Stimulated activated CD8-positive, alpha-beta memory T cell treated with anti-CD3 and anti-CD28 coated beads, Interleukin-15, amount 100 ng/mL, for 4 hours (primary cell): ENCODE results near the gene RCCD1.

Experiments used
- DNase-seq, 2 donors: peaks; one replicate each; pipeline ENCODE4 v3.0.0-alpha.2; 2020; ENCODE audit warnings: low read depth in 2 of 2

The RCCD1 gene

DNA sequence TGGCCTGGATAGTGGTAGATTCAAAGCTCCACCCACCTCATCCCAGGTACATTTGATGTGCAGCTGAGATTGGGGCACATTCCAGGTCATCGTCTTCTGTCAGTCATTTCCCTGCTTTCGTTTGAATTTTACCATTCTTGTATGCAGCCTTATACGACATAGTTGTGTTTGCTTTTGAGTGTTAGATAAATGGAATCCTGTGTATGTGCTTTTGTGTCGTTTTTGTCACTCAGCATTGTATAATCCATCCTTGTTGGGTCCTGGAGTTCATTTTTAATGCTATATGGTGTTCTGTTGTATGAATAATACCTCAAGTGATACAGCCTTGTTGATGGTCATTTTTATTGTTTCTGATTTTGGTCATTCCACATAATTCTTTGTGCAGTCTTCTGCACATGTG, 7.3 kb downstream of the RCCD1 start:
- DNase-seq = no peak

DNA sequence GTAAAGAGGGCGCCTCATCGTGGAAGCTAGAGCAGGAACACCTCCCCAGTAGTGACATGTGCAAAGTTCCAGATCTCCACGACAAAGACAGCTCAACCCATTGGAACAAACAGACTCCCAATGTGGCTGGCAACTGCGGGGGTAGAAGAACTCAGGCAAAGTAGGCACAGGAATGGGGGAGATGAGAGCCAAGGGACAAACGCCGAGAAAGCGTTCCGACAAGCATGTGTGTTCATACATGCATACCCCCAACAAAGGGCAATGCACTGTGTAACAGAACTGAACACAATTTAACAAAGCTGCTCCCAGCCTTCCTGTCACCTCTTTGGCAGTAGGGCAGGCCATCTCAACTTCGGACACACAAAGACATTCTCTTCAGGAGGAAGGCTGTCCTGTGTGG, 11.6 kb downstream of the RCCD1 start:
- no peak for DNase-seq

DNA sequence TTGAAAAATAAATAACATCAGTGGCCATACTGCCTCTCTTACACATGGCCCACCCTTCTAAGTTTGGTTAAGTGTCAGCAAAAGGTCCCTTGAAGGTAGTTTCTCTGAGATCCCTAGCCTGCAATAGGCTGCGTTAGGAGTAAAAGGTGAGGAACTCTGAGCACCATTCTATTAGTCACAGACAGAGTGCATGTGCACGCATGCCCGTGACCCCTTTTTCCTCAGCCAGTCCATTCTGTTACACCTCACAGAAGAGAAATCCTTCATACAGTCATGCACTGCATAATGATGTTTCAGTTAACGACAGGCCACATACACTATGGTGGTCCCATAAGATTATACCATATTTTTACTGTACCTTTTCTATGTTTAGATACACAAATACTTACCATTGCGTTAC, 12.5 kb downstream of the RCCD1 start:
- DNase-seq = no peak

DNA sequence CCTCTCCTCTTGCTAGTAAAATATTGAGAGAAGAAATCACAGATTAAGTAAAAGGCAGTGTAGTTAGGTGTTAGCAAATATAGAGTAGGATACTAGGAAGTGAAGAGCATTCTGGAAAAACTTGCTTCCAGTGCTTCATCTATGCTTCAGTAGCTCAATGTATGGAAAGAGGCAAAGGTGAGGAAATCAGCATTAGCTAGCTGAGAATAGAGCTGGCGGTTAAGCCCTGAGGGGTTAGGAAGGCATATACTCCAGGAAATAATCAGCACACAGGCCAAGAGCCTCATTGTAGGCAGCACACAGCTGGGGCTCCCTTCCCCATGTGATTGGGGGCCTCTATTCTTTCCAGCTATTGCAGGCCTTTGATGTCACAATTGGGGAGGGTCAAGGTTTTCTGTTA, 13.8 kb downstream of the RCCD1 start:
- DNase-seq = no peak

DNA sequence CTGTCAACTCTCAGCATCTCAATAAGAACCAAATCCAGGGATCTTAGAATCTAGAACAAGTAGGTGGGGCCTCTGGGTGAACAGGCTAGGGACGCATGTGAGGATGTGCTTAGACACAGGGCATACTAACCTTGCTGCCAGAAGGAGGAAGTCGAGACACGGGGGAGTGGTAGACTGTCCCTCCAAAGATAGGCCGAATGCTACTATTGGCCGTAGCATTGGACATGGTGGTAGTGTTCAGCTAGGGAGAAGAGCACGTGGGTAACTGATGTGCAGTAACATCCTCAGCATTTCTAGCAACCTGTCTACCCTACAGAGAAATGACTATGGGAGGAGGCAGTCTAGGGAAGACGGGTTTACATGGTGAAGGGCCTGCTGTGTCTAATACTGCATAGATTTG, 15.6 kb downstream of the RCCD1 start:
- DNase-seq = no peak

DNA sequence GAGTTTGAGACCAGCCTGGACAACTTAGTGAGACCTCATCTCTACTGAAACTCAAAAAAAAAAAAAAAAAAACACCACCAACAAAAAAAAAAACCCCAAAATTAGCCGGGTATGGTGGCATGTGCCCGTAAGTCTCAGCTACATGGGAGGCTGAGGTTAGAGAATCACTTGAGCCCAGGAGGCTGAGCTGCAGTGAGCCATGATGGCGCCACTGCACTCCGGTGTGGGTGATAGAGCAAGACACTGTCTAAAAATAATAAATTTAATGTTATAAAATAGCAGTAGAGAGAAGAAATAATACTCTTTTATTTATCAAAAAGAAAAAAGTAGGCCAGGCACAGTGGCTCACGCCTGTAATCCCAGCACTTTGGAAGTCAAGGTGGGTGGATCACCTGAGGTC, 17.4 kb downstream of the RCCD1 start:
- no peak for DNase-seq

DNA sequence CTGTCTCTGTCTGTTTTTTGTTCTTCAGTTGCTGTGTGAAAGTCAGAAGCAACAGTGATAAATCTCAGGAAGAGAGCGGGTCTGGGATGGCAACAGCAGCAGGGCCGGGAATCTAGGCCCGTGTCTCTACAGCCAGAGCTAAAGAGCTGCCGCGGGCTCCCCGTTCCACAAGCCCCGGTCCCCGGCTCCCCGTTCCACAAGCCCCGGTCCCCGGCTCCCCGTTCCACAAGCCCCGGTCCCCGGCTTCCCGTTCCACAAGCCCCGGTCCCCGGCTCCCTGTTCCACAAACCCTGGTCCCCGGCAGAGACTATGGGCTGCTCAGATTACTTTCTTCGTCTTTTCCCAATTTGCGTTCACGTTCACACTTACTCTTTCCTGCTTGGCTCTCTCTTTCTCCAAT, 19.5 kb downstream of the RCCD1 start:
- DNase-seq = no peak

DNA sequence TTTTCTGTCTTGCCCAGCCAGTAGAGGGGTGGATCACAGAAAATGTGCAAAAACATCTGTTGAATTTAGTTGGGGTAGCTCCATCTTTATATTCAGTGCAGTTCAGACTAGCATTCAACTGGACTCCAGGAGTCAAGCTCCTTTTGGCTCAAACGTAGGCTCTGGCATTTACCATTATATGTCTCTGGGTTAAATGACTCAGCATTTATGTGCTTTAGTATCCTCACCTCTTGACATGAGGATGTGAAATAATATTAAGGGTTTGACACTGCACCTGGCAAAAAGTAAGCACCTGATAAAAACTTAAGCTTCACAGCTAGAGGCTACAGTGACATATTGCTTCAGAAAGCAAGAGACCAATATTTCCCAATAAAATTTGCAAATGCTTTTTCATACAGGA, 24.9 kb downstream of the RCCD1 start:
- DNase-seq = no peak

DNA sequence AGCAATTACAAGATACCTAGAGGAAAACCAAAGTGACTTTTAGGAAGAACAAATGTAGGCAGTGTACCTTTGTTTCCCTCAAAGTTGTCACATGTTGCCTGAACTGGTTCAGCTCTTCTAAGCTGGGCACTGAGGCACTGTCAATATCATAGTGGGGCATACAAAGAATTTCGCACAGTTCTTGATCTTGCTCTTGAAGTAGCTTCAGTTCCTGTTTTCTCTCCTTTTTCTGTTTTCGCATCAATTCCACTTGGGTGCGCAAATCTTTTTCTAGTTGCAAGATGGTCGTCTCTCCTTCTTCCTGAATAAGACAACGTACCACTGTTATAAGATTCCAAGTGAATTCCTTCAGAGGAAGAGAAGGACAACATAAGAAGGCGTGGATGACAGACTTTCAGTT, 27.0 kb downstream of the RCCD1 start:
- DNase-seq = no peak

DNA sequence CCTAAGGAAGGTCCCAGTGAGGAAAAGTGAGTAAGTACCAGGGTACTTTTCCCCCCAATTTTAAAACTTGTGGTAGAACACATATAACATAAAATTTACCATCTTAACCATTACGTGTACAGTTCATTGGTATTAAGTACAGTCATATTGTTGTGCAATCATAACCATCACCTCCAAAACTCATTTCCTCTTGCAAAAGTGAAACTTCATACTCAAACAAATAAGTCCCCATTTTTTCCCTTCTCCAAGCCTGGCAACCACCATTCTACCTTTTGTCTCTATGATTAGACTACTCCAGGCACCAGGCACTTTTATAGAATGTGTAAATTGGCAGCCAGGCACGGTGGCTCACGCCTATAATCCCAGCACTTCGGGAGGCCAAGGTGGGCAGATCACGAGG, 27.5 kb downstream of the RCCD1 start:
- no peak for DNase-seq

DNA sequence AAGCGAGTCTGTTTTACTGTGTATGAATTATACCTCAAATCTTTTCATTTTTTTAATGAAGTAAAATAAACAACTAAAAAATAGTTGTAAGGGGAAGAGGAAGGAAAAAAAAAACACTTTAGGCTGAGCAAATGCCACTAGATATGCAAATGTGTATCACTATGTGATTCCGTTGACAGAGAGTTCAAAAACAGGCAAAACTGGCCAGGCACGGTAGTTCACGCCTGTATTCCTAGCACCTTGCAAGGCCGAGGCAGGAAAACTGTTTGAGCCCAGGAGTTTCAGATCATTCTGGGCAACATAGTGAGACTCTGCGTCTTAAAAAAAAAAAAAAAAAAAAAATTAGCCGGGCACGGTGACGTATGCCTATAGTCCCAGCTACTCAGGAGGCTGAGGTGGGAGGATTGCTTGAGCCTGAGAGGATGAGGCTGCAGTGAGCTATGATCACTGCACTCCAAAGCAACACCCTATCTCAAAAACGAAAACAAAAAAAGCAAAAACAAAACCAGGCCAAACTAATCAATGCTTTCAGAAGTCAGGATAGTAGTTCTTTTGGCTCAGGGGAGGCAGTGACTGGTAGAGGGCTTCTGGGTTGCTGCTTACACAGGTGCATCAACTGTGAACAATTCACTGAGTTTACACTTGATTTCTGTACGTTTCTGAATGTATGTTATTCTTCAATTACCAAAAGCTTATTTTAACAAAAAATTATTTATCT, 32.3 kb downstream of the RCCD1 start:
- DNase-seq = no peak

DNA sequence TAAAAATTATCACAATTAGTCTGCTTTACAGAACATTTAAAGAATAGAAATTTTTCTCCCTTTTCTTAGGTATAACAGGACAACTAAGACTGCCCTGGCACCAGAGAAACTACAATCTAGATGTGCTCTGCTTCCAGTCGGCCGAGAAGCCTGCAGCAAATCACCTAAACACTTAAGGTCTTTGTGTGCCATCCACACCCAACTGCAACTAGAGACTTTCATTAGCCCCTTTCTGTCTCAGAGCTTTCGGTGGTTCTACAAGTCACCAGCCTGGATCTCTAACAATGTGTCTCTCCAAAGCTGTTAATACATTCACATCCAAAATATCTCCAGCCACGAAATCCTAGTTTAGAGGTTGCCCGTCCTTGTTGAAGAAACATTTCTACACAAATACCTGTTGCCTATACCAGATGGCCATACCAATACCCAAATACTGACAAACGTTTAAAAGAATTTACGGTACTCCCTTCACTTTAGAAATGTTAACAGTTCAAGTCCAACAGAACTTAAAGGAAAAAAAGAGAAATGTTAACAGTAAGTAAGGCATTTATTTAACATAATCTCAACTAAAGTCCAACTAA, 33.0 kb downstream of the RCCD1 start:
- no peak for DNase-seq

DNA sequence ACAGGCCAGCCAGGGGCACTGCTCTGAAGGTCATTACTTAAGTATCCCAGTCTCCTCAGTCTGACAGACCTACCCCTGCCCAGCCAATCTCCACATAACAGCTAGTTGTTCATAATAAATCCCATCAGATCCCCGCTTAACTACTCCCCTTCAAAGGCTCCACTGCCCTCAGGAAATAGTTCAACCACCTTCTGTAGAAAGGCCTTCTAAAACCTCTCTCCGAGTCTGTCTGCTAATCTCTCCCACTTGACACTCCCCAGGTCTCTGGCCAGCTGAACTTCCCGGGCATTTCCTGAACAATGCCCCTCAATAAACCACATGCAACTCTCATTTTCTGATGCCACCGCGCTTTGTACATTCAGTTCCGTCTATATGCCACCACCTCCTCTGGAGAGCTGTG, 33.6 kb downstream of the RCCD1 start:
- DNase-seq = no peak

DNA sequence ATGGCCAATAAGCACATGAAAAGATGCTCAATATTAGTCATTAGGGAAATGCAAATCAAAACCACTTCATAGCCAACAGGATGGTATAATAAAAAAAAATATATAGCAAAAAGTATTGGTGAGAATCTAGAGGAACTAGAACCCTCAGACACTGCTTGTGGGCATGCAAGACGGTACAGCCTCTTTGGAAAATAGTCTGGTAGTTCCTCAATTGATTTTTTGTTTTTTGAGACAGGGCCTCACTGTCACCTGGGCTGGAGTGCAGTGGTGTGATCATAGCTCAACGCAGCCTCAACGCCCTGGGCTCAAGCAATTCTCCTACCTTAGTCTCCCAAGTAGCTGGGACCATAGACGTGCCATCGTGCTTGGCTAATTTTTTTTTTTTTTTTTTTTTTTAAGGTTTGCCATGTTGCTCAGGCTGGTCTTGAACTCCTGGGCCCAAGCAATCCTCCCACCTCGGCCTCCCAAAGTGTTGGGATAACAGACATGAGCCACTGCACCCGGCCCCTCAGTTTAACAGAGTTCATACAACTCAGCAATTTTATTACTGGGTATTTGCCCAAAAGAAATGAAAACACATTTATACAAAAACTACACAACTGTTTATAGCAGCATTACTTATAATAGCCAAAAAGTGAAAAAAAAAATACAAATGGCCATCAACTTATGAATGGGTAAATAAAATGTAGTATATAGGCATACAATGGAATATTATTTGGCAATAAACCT, 34.5 kb downstream of the RCCD1 start:
- DNase-seq = no peak

DNA sequence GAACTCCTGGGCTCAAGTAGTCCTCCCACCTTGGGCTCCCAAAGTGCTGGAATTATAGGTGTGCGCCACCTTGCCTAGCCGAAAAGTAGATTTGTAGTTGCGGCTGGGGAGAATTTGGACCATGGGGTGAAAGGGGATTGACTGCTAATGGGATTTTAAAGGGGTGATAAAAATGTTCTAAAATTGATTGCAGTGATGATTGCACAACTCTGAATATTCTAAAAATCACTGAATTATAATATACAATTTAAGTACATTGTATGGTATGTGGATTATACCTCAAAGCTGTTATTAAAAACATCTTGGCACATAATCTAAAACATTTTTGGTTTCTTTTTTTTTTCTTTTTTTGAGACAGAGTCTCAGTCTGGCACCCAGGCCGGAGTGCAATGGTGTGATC, 35.8 kb downstream of the RCCD1 start:
- DNase-seq = no peak

DNA sequence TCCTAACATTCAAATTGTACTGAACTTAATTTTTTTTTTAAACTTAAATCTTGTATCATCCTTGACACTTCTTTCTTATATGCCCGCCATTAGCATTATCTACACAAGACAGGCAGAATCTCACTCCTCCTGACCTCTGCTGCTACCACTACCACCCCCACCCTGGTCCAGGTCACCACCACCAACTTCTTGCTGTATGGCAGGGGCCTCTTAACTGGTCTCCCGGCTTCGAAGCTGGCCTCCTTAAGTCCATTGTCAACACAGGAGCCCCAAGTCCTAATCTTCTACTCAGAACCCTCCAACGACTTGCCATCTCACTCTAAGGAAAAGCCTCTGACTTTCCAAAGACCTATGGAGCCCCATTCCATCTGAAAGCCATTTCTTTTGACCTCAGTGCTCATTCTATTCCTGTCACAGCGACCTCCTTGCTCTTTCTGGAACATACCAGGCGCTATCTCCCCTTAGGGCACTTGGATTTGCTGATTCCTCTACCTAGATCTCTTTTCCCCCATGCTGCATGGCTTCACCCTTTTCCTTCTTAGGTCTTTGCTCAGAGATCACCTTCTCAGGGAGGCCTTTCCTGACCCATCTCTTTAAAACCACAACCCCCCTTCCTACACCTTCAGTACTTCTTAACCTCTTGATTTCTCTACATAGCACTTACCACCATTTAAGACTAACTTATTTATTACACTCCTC, 37.1 kb downstream of the RCCD1 start:
- DNase-seq = no peak

DNA sequence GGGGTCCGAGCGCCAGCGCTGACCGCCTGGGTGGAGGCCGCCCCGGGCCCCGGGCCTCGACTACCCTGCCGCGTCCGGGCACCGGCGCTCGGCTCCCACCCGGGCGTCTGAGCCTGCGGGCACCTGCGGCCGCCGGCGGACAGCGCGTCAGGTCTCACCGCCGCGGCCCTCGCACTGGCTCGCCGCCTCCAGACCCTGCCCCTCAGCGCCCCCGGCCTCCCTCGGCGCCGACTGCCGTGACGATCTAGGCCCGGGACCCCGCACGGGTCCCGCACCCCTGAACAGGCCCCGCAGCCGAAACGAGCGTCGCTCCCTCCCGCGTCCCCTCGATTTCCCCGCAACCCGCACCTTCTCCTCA, 39.4 kb downstream of the RCCD1 start:
- no peak for DNase-seq

DNA sequence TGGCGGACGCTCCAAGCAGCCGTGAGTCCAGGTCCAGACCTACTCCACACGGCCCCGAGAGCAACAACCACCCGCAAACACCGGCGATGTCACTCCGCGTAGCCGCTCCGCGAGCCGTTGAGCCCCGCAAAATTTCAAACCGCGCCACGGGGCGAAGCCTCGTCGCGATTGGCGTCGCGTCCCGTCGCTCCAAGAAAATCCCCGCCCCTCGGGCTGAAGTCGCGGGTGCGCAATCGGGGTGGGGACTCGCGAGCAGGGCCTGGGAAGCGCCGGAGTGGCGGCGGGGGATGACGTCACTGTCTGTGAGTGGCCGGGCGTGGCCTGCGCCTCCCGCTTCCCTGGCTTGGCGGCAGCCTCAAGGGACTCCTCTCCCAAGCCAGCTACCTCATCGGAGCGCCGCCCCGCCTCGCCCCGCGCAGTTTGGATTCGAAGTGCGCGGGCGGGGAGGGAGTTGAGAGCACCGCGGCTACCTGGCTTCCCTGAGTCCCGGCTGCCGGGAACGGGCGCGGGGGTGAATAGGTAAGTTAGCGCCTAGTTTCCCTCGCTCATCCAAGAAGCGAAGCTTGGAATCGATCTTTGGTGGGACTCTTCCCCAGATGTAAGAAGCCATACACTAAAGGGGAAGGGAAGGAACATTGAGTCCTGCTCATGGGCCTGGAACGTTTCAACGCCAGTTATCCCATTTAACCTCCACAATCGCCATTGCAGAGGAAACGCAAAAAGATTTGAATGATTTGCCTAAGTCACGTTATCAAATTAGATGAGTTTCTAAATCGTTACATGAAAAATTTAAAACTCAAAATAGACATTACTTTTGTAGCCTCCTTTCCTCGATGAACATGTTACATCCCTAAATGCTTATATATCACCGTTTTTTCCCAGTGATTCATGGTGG, 40.0 kb downstream of the RCCD1 start, which contains the start of gene PRC1:
Gene PRC1, minus strand, starts transcription at position 119 of the 895 bp plus-strand sequence. Its CDS starts 118 bp downstream, at position 1.
- peak; percentile 92 to 93 for DNase-seq

DNA sequence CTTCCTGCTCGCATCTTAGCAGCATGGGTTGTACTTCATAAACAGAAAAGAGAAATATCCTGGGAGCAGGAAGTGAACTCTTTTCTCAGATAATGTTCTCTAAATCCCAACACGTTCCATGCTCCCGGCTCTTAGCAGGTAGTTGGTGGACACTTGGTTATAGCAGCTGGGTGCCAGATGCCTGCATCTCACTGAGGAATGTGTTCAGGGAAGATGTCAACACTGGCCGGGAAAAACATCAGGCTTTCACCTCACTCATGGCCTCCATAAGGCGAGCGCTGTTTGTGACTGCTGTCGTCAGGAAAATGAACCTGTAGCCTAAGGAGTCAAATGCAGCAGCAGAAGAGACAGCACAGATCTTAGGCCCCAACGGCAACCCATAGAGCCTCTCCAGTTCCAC, 44.1 kb downstream of the RCCD1 start:
- DNase-seq = no peak

DNA sequence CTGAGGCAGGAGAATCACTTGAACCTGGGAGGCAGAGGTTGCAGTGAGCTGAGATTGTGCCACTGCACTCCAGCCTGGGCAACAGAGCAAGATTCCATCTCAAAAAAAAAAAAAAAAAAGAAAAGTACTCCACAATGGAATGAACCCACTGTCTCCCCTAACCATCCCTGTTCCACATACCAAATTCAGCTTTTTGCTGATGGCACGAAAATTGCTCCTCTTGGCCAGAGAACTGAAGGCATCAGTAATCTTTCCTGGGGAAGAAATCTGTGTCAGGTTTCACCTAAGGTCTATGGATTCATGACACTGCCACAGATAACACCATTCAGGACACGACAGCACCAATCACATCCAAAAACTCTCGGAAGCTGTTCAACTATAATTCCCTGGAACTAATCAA, 46.5 kb downstream of the RCCD1 start:
- no peak for DNase-seq

DNA sequence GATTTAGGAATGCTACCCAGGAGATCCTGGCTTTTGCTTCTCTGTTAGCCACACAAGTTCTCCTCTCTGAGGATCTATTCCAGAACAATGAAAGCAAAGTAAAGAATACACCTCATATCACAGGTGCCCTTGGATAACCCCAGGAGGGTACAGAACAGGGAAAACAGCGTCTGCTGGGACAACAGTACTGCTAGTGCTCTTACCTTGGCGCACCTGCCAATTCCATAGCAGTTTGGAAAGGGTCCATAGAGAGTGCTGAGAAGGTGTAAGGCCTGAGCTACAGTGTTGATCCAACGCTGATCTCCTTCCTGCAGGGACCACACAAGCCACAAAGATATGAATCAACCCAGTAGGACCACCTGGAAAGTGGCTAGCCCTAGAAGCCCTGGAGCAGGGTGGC, 52.6 kb downstream of the RCCD1 start:
- no peak for DNase-seq
